T follicular helper cell (primary cell): Measurements from ENCODE around the gene GPR89A.
"Not testable (repeated sequence)": the region's sequence is repeated elsewhere in the genome, so short reads cannot be mapped to it uniquely, and the experiment has no call there.

Experiments
- DNase-seq: peaks from one replicate; pipeline ENCODE4 v3.0.0-alpha.2; 2020; ENCODE audit warnings: low read depth

The GPR89A gene

DNA sequence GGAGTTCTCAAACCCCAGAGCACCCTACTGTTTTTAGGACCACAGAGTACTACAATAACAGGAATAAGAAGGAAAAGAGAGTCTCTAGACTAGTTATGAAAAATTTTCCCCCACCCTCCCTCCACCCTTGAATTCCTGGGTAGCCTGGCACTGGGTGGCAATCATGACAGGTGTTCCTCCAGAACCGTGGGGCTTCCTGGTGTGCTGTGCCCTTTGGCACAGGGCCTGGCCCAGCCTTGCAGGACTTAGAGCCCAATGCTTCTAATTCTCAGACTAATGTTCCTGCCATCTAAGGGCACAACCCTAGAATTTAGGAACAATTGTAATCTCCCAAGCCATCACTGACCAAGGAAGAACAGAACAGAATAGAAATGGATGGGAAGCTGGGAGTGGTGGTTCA lies 110.0 kb downstream of the GPR89A start:
- DNase-seq: no peak

DNA sequence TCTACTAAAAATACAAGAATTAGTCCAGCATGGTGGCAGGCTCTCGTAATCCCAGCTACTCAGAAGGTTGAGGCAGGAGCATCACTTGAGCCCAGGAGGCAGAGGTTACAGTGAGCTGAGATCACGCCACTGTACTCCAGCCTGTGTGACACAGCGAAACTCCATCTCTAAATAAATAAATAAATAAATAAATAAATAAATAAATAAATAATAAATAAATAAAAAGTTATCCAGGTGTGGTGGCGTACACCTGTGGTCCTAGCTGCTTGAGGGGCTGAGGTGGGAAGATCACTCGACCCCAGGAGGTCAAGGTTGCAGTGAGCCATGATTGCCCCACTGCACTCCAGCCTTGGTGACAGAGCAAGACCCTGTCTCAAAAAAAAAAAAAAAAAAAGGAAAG lies 110.7 kb downstream of the GPR89A start:
- not testable (repeated sequence) for DNase-seq

DNA sequence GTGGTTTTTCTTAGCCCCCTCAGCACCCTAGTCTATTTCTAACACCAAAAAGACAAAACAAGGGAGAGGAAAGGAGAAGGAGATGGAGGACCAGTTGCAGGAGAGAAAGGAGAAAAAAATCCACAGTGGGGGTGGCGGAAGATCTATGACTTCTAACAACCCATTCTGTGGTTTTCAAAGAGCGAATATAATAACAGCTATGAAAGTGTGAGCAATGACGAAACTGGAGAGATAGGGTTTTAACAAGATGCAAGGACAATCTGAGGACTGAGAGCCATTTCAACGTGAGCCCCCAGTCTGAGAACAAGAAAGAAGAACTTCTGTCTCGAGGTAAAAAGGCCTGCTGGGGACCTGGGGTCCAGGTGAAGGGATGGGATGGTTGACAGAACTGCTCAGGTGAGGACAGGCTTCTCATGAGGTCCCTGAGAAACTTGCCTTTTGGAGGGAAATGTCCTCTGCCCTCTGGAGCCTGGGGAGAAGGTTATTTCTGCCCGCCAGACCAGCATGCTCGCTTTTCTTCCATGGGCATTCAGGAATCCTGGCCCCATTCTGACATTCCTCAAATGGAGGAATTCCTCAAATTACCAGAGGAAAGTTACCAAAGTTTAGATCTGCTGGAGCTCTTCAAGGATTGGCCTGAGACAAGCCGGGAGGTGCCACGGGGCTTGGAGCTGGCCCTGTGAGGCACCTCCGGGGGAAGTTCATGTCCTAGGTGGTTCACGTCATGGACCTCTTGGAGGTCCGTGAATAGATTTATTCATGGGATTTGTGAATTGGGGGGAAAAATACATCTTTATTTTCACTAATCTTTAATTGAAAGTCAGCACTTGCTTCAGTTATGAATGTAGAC lies 111.7 kb downstream of the GPR89A start, which contains the start of gene CD160:
CD160 (plus strand) TSS at position 270 of the 850 bp plus-strand sequence. CDS start 8,829 bp downstream, outside the sequence.
- DNase-seq: no peak
